Heart right ventricle (tissue), 16 donors: Measurements from ENCODE around the gene NUTM2B. TPM values are rescaled to one million over a fixed set of nuclear protein-coding genes. Genes with fewer than 3 reads are reported as not detected.
"Not testable (repeated sequence)": the region's sequence is repeated elsewhere in the genome, so short reads cannot be mapped to it uniquely, and the experiment has no call there.

Experiments used
- ATAC-seq, 8 donors: fragments of 200-7000 bp; cut with Tn5 transposase; one replicate each; pipeline ENCODE4 v1.9.1; 2020; ENCODE audit warnings: mild to moderate bottlenecking in 8 of 8, moderate library complexity in 8 of 8, moderate number of reproducible peaks in 1 of 8
- DNase-seq, 2 donors: peaks; one replicate each; pipeline ENCODE4 v3.0.0-alpha.2; 2020
- H3K27ac ChIP-seq, 10 donors: fragments of 200-600 bp; sonication (generic) in 2 of 10; one replicate each; pipeline versions ENCODE4 v1.5.0 to v1.8.0; 2020 to 2022; ENCODE audit warnings: mild to moderate bottlenecking in 3 of 10
- H3K27me3 ChIP-seq, 7 donors: fragments of 200-600 bp; one replicate each; pipeline ENCODE4 v1.8.0; 2021 to 2022; ENCODE audit warnings: mild to moderate bottlenecking in 2 of 7
- H3K36me3 ChIP-seq, 9 donors: fragments of 200-600 bp; sonication (generic) in 1 of 9; one replicate each; pipeline versions ENCODE4 v1.5.0 to v1.8.0; 2020 to 2022; ENCODE audit warnings: mild to moderate bottlenecking in 2 of 9
- H3K4me1 ChIP-seq, 9 donors: fragments of 200-600 bp; sonication (generic) in 1 of 9; one replicate each; pipeline versions ENCODE4 v1.5.0 to v1.8.0; 2020 to 2022; ENCODE audit warnings: mild to moderate bottlenecking in 4 of 9
- H3K4me3 ChIP-seq, 10 donors: fragments of 200-600 bp; sonication (generic) in 2 of 10; one replicate each; pipeline versions ENCODE4 v1.5.0 to v1.8.0; 2020 to 2022; ENCODE audit warnings: mild to moderate bottlenecking in 7 of 10, moderate library complexity in 2 of 10
- H3K9me3 ChIP-seq, 11 donors: fragments of 200-600 bp in 10 of 11; sonication (generic) in 2 of 11; one replicate each; pipeline versions ENCODE4 v1.5.0 to v1.8.0; 2013 to 2022; ENCODE audit warnings: mild to moderate bottlenecking in 2 of 11, control low read depth in 1 of 11, moderate library complexity in 1 of 11
- WGBS, 2 donors: extraction: QIAGEN DNeasy Blood & Tissue Kit; methylation state at CpG; one replicate each; pipeline ENCODE4 v1.1.7; 2013; ENCODE audit warnings: inconsistent platforms in 1 of 2; 5-methylcytosine and 5-hydroxymethylcytosine counted together
- intact Hi-C, 10 donors: fragments of 100-400 bp; cut with DNase I; formaldehyde crosslinking; loops; one replicate each; pipeline versions ENCODE4 v1.11.1 to v1.14.2; 2022
- polyA plus RNA-seq, 2 donors: library from polyadenylated mRNA; stranded (reverse); fragments of 200-250 nt; gene quantifications; one replicate each; pipeline ENCODE4 v1.2.3, GENCODE V29; 2013
- total RNA-seq, 10 donors: library from RNA; stranded (reverse); fragmentation: NEBNext Ultra II Directional in 3 of 10; extraction: Animal tissue kit (Norgen Biotek cat#: 25700) in 3 of 10; gene quantifications; one replicate each; pipeline versions ENCODE4 v1.2.1 to v1.2.4, GENCODE V29; 2021 to 2023
- TF ChIP-seq, protein P1 (sequence below), 9 donors: fragments of 200-600 bp; sonication (generic) in 2 of 9; IDR thresholded peaks; one replicate each; pipeline versions ENCODE4 v1.5.0 to v1.8.0; 2021 to 2022; ENCODE audit warnings: antibody characterized with exemption in 9 of 9, mild to moderate bottlenecking in 5 of 9, moderate library complexity in 1 of 9
- donor health status: Arrhythmogenic right ventricular cardiomyopathy.
- donor health status: ischemic (EF 13 %, LVEDD 7.1; RV severe dilation, severe dysfunction).
- donor health status: healthy with polysubstance abuse.
- donor health status: DM: no; HTN: yes; CAD: no.
- donor health status: DM: no; HTN: no; CAD: no.
- donor health status: ischemic (EF 25% LVEDD 6.9; RV normal size, moderate dysfunction).
- donor health status: ischemic (EF 25% LVEDD 5.7; RV mildly dilated, moderate dysfunction).
- donor health status: healthy.
- donor health status: DM: yes; HTN: yes; CAD: no.
- donor health status: Ischemic cardiomyopathy.
- donor health status: ischemic (EF 35%, LVEDD 5.7; RV mildly dilated, moderate dysfunction).
- donor health status: nonischemic (EF 11% LVEDD 7.7; RV severe dilation, severe dysfunction).
- donor health status: DM: yes; HTN: yes; CAD: no.
- donor health status: PGD.
- donor health status: ischemic (EF 29% LVEDD 5.4; RV normal size, mild dysfunction).
- donor health status: nonischemic (EF 23%, LVEDD 6.1; RV moderate dilation, normal function).

The NUTM2B gene
- total and polyA plus RNA-seq, 12 donors, result 0.01 to 3.3 (median 0.64) TPM

DNA sequence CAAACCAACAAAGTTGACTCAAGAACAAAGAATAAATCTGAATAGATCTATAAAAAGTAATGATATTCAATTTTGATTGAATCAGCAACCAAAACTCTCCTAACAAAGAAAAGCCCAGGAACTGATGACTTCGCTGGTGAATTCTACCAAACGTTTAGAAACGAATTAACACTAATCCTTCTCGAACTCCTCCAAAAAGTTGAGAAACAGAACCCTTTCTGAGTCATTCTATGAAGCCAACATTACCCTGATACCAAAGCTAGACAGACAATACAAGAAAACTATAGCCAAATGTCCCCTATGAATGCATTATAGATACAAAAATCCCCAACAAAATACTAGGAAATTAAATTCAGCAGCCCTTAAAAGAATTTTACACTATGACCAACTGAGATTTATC is 17.0 kb downstream of the NUTM2B start:
- H3K27ac ChIP-seq, H3K9me3 ChIP-seq, H3K4me3 ChIP-seq, ATAC-seq, H3K36me3 ChIP-seq, intact Hi-C loops, DNase-seq, H3K27me3 ChIP-seq, H3K4me1 ChIP-seq: not testable (repeated sequence)
- 86 to 88% methylated on average over 3 of the region's 4 CpGs for WGBS, 2 donors

DNA sequence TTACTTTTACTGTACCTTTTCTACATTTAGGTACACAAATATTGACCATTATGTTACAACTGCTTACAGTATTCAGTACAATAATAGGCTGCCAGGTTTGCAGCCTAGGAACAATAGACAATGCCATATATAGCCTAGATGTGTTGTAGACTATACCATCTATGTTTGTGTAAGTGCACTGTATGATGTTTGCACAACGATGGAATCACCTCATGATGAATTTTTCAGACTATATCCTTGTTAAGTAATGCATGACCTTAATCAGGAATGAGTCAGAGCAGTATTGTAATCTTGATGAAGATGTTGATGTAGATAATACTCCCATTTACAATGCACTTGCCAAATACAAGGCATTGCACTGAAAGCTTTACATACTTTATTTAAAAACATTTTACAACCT is 23.6 kb downstream of the NUTM2B start:
- H3K27ac ChIP-seq, DNase-seq, H3K4me1 ChIP-seq, intact Hi-C loops, H3K36me3 ChIP-seq, H3K4me3 ChIP-seq, ATAC-seq, H3K27me3 ChIP-seq, H3K9me3 ChIP-seq: not testable (repeated sequence)
- 63 to 72% methylated on average over 1 of the region's 1 CpG for WGBS, 2 donors

- intact Hi-C loops, ATAC-seq, H3K36me3 ChIP-seq, H3K4me3 ChIP-seq, H3K9me3 ChIP-seq, H3K27me3 ChIP-seq, H3K4me1 ChIP-seq, DNase-seq, H3K27ac ChIP-seq: not testable (repeated sequence)
- 70 to 77% methylated on average over 6 of the region's 7 CpGs for WGBS, 2 donors
These were observed 41.8 kb downstream of the NUTM2B start for GRCh38 chr10:79744844-79745243.

- H3K27me3 ChIP-seq, H3K27ac ChIP-seq, intact Hi-C loops, ATAC-seq, H3K9me3 ChIP-seq, DNase-seq, H3K4me3 ChIP-seq, H3K36me3 ChIP-seq, H3K4me1 ChIP-seq: not testable (repeated sequence)
- WGBS, 2 donors, result 80 to 98% methylated on average over 2 of the region's 2 CpGs
These were observed 45.5 kb downstream of the NUTM2B start for GRCh38 chr10:79748510-79748909.

DNA sequence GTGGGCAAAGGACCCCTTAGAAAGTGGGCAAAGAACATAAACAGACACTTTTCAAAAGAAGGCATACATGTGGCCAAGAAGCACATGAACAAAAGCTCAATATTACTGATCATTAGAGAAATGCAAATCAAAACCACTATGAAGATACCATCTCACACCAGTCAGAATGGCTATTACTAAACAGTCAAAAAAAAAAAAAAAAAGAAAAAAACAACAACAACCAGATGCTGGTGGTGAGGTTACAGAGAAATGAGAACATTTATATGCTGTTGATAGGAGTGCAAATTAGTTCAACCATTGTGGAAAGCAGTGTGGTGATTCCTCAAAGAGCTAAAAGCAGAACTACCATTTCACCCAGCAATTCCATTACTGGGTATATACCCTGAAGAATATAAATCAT is 50.6 kb downstream of the NUTM2B start:
- intact Hi-C loops, H3K4me1 ChIP-seq, ATAC-seq, H3K9me3 ChIP-seq, DNase-seq, H3K27ac ChIP-seq, H3K27me3 ChIP-seq, H3K4me3 ChIP-seq, H3K36me3 ChIP-seq: not testable (repeated sequence)

DNA sequence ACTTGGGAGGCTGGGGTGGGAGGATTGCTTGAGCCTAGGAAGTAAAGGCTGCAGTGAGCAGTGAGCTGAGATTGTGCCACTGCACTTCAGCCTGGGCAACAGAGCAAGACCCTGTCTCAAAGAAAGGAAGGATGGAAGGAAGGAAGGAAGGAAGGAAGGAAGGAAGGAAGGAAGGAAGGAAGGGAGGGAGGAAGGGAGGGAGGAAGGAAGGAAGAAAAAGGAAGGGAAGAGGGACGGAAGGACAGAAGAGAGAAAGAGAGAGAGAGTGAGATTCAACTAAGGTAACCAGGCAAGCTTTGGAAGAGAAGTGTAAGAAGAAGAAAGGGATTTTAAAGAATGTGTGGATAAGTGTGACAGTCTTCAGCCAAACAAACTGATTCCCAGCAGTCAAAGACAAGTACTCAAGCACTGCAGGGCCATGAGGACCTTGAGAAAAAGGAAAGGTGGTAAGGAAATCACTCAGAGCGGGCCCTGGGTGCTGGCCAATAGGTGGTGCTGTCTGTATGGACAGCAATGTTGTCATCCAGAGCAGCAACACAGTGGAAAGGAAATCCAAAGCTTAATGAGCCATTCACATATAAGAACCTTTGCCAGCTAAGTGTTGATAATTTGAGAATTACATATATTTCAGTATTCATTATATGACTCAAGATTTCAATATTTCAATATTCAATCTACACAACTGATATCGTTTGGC is 55.4 kb downstream of the NUTM2B start:
- 43 to 88% methylated on average over 3 of the region's 3 CpGs for WGBS, 2 donors
- ATAC-seq, H3K27me3 ChIP-seq, DNase-seq, H3K27ac ChIP-seq, intact Hi-C loops, H3K4me3 ChIP-seq, H3K4me1 ChIP-seq, H3K9me3 ChIP-seq: not testable (repeated sequence)
- TF ChIP-seq, protein P1, sequence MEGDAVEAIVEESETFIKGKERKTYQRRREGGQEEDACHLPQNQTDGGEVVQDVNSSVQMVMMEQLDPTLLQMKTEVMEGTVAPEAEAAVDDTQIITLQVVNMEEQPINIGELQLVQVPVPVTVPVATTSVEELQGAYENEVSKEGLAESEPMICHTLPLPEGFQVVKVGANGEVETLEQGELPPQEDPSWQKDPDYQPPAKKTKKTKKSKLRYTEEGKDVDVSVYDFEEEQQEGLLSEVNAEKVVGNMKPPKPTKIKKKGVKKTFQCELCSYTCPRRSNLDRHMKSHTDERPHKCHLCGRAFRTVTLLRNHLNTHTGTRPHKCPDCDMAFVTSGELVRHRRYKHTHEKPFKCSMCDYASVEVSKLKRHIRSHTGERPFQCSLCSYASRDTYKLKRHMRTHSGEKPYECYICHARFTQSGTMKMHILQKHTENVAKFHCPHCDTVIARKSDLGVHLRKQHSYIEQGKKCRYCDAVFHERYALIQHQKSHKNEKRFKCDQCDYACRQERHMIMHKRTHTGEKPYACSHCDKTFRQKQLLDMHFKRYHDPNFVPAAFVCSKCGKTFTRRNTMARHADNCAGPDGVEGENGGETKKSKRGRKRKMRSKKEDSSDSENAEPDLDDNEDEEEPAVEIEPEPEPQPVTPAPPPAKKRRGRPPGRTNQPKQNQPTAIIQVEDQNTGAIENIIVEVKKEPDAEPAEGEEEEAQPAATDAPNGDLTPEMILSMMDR (IDR thresholded peaks at IDR 0.05), result peak in 2 of 9 donors; percentile 10 to 16
- H3K36me3 ChIP-seq, result peaks cover 0 to 14% (median 0%) of the 10 kb centered on the region in 9 donors

Other genes with a start within 250 kb of the NUTM2B start
- 1 to 10 TPM in 1 of 10 donors, under 1 TPM in 6, not detected in 3; 0.07 to 1.2 (median 0.18) TPM for gene EIF5AL1, start 190.7 kb upstream of the NUTM2B start, total RNA-seq
- gene EIF5AL1, start 190.7 kb upstream of the NUTM2B start, polyA plus RNA-seq, result 1 to 10 TPM in 1 of 2 donors, under 1 TPM in 1; 0.73 to 1.0 TPM
- under 1 TPM in 1 of 10 donors, not detected in 9; 0.85 TPM for gene SFTPA2, start 142.8 kb upstream of the NUTM2B start, total RNA-seq
- under 1 TPM in 1 of 2 donors, not detected in 1; 0.38 TPM for gene SFTPA2, start 142.8 kb upstream of the NUTM2B start, polyA plus RNA-seq
- under 1 TPM in 1 of 10 donors, not detected in 9; 0.55 TPM for gene SFTPA1, start 92.3 kb upstream of the NUTM2B start, total RNA-seq
- under 1 TPM in 1 of 2 donors, not detected in 1; 0.28 TPM for gene SFTPA1, start 92.3 kb upstream of the NUTM2B start, polyA plus RNA-seq
- gene NUTM2E, start 123.5 kb downstream of the NUTM2B start, total RNA-seq, result under 1 TPM in 3 of 10 donors, not detected in 7; 0.09 to 0.24 (median 0.10) TPM
- gene NUTM2E, start 123.5 kb downstream of the NUTM2B start, polyA plus RNA-seq, result under 1 TPM in 1 of 2 donors, not detected in 1; 0.28 TPM
- 1 to 10 TPM in 4 of 10 donors, under 1 TPM in 6; 0.29 to 2.2 (median 0.87) TPM for gene SFTPD, start 245.9 kb downstream of the NUTM2B start, total RNA-seq
- gene SFTPD, start 245.9 kb downstream of the NUTM2B start, polyA plus RNA-seq, result under 1 TPM in 1 of 2 donors, not detected in 1; 0.22 TPM